Left renal pelvis (tissue), 4 donors: Measurements from ENCODE around the gene TENT5C. TPM values are rescaled to one million over a fixed set of nuclear protein-coding genes. Genes with fewer than 3 reads are reported as not detected.

Experiments used
- DNase-seq, 4 donors: peaks; one replicate each; pipeline ENCODE4 v3.0.0-alpha.2; 2013; ENCODE audit warnings: low read depth in 4 of 4, low spot score in 3 of 4
- polyA plus RNA-seq, 4 donors: library from polyadenylated mRNA; unstranded; fragments of 120-200 nt; gene quantifications; one replicate each; pipeline ENCODE4 v1.2.1, GENCODE V29; 2013; ENCODE audit not compliant: insufficient read length in 4 of 4

Gene TENT5C
- polyA plus RNA-seq, 4 donors: 3.0 to 13.4 (median 3.4) TPM

- no peak for DNase-seq
Observed at GRCh38 chr1:117590273-117590925, 15.4 kb upstream of the TENT5C start.

DNA sequence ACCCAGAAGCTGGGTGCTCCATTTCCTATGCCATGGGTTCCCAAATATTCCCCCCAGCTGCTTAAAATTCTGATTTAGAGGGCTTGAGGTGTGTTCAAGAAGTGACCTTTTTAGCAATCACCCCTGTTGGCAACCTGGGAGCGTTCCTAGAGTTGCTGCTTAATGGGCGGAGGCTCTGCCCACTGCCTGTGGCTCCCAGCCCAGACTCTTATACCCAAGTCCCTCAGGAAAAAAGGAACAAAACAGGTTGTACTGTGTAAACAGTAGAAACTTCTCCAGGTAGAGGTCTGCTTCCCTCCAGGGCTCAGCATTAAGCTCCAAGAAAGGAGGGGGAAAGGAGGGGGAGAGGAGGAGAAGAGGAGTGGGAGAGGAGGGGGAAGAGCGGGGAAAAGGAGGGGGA, 14.6 kb upstream of the TENT5C start:
- DNase-seq: no peak

GRCh38 chr1:117592155-117592554, 13.7 kb upstream of the TENT5C start:
- no peak for DNase-seq

DNA sequence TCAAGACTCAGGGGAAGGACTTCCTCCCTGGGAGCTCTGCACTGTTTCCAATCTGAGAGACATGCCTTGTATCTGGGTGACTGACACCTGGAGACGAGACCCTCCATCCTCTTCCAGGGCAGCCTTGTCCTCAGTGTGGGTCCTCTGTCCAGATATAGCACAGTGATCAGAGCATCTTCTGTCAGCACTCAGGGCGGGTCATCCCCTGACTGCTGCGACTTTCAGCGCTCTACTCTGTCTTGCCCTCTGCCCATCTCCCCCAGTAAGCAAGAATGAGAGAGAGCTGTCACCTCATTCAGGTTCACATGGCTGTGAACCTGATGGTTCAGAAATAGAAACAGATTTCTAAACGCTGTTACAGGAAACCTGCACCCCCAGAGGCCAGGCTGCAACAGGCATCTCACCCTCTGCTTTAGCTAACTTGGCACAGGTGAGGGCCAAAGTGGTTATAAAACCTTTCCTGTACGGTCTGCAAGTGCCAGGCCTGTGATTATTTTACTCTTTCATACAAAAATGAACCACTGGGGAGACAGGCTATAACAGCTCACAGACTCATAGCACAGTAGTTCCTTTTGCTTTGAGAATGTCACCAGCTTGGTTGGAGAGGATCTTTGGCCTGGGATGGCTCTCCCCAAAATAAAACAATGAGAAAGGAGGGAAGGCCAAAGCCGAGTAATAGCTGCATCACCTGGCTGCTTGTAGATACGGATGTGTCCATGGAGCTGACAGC, 11.4 kb upstream of the TENT5C start:
- DNase-seq: no peak

GRCh38 chr1:117596023-117596720, 9.7 kb upstream of the TENT5C start:
- no peak for DNase-seq

GRCh38 chr1:117598489-117598888, 7.4 kb upstream of the TENT5C start:
- DNase-seq: no peak

DNA sequence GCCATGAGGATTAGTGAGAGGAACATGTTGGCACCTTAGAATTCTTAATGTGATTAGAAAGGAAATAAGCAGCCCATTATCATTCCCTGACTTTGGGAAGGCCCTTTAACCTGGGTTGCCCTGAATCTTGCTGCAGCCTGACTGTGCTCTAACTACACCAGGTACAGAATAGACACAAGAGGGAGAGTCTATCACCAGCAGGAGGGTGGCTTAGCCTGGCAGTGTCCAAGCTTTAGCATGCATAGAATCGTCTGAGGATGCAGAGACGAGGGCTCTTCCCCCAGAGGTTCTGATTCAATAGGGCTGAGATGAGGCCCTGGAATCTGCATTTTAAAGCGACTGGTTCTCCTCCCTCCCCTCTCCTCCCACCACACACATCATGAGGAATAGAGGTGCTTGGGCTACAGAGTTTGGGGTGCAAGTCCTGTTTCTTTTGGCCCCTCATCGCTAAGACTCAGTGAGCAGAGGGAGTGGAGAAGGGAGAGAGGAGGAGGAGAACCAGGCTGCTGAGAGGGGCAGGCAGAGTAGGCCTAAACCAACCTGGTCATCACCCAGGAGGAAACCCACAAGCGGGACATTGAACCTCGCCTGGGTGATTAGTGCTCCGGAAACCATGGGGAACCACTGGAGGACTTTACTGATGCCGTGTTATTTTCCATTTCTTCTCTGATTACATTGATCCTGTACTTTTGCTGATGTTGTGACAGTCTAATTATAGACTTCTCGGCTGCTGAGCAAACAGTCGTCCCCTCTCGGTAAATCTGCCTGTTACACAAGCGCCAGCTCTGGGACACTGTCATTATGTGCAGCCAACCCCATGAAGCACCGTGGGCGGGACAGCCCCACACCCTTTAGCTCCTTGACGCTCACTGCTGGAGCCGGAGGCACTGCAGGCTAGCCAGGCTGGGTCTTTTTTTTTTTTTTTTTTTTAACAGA, 6.3 kb upstream of the TENT5C start:
- DNase-seq: no peak

DNA sequence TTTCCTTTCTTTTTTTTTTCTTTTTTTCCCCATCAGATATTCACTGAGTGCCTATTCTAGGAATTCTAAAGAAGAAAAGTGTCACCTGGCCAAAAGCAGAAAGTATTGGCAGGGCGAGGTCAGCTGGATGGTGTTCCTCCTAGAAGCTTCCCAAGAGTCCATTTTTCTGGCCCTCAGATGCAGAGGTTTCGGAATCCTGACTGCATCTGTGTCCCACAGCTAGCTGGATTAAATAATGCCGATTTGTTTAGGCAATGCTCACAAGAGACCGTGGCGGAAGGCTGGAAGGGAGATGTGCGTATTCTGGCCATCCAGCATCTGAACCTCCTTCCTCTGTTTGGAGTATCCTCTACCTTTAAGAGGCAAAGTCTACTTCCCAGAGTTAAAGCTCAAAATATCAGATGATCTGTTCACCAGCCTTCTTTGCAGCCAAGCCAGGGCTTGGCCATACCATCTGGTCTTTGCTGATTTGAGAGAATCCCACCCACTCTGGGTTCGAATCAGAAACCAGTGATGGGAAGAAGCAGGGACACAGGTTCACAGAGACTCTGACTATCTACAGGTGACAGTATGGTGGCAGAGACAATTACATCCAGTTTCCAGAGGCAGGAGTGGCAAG, 5.4 kb upstream of the TENT5C start:
- DNase-seq: no peak

DNA sequence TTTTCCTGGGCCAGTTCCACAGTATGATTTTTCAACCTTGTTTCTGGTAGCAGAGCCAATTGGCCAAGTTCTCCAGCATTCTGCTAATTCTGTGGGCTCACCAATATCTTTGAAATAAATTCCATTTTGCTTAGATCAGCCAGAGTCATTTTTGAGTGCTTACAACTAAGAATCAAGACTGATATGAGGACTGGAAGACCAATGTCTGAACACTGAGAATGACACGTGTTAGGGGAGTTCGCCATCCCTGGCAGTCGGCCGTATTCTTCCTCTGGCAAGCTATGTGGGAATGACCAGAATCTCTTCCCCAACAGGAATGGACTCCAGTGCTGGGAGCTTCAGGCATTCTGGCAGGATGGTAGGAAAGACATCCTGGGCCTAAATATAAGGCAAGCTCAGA, 4.9 kb upstream of the TENT5C start:
- DNase-seq: no peak

DNA sequence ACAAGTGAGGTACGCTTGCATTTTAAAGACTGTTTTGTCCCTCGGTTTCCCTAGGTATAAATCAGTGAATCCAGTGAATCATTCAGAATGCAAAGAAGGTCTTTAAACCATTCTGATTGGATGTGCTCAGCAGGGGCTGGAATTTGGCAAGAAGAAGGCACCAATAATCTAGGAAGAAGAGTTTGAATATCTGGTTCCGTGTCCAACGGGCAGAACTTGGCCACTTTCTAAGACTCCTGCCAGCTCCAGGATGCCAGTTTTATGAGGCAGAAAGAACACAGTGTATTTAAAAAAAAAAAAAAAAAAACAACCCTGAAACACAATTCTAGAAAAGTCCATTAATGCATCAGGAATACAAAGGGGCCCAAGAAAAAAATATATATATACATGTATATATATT, 3.0 kb upstream of the TENT5C start:
- no peak for DNase-seq

DNA sequence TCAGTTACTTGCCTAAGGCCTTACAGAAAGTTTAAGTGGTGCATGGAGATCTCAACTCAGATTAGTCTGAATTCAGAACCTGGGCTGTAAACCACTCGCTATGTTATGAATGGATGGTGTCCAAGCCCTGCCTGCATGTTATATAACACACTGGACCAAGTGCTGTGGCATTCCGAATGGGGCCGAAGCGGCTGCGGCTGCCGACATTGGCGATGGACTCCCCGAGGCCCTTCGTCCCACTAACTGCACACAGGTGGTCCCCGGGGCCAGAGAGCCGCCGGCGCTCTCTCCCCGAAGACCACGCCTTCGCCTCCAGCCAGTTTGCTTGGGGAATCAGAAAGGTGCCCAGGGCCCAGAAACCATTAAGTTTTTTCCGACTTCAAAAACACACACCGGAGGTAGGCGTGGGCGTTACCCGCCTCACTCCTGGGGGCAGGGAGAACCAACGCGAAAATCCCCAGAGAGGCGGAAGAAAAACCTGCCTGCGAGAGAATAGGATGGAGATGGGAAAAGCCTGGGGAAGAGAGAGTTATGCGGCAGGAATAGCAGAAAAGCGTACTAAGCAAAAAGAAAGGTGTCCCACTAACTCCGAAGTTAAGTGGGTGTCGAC, 579 bp upstream of the TENT5C start:
- peak in 1 of 4 donors; percentile 19 for DNase-seq

DNA sequence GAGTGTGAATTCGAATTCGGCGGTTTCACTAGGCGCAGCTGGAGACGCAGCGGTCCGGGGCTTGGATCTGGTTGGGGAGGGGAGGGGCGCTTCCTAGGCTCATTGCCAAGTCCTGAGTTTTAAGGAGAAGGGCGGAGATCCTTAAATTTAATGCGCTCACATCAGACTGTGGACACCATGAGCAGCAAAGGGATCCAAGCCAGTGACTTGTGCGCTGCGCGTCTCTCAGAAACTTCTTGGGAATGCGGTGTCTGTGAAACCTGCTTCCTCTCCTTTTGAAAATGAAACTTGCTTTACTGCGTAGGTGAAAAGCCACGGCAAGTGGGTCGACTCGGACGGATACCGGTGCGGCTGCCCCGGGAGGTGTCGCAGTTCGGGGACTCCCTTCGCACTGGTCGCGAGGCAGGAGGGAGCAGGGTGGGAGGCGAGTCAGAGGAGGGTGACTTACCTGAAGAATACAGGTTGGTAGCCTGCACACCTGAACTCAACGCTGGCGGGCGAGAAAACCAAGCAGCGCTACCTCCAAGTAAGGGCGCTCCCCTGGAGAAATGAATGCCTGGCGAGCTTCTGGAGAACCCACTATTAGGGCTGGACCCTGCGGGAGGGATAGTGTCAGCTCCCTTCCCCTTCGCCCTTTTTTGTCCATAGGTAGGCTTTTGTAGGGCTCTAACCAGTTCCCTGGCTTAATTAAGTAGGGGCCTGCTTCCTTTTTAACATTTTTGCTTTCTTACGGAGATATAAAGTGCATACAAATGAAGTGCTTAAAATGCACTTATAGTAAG, 992 bp downstream of the TENT5C start:
- peak in 1 of 4 donors; percentile 36 for DNase-seq

- DNase-seq: no peak
Observed at GRCh38 chr1:117607471-117607870, 1.6 kb downstream of the TENT5C start.

GRCh38 chr1:117608115-117608615, 2.3 kb downstream of the TENT5C start:
- DNase-seq: no peak

DNA sequence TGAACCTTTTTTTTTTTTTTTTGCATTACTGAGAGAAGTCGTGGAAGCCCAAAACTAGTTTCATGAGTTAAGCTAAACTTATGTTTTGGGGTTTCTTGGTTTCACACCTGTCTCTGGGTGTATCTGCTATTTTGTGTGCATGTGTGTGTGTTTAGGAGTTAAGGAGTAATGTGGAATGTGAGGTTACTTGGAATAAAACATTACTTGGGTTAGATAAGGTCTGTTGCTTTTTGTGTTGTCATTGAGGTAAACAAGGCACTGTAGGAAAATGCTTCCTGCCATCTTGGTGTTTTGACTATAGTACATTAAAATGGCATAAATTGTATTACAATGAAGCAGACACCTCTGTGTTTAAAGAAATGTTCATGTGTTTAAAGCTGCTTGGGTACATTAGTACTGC, 2.9 kb downstream of the TENT5C start:
- DNase-seq: no peak

GRCh38 chr1:117609471-117609911, 3.6 kb downstream of the TENT5C start:
- DNase-seq: no peak

DNA sequence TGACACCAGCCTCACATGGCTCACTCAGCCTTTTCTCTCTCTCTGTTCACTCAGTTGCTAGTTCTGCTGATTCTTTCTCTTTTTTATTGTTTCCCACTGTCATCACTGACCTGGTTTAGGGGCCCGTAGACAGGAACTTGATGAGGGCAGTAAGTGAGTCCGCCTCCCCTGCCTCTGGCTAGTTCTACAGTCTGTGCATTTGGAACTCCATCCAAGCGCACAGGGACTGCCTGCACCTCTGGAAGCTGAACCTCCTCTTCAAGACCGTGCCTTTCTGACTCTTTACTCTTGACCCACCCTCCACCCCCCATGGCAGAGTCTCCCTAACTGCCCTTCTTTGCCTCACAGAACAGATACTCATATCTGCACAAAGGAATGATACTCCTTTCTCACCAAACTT, 4.2 kb downstream of the TENT5C start:
- DNase-seq: no peak

- no peak for DNase-seq
Observed at GRCh38 chr1:117611121-117611601, 5.3 kb downstream of the TENT5C start.
